NT2/D1 (cell line): ENCODE data around the gene FRG2B.

Experiments
- SUZ12 ChIP-seq: IDR thresholded peaks from 2 replicates; pipeline ENCODE4 v1.6.1; 2011; ENCODE audit not compliant: insufficient read length, insufficient read depth; ENCODE audit errors: extremely low read depth
- YY1 ChIP-seq: IDR thresholded peaks from 2 replicates; pipeline ENCODE4 v1.6.1; 2011; ENCODE audit not compliant: insufficient read length, insufficient read depth
- ZNF274 ChIP-seq: IDR thresholded peaks from 2 replicates; pipeline ENCODE4 v1.6.1; 2011; ENCODE audit warnings: mild to moderate bottlenecking, low read depth, low read length

- no peak for TF ChIP-seq ZNF274
- TF ChIP-seq YY1: no peak
- TF ChIP-seq SUZ12: no peak
Observed at GRCh38 chr10:133608855-133609254, 17.7 kb downstream of the FRG2B start.
